Kidney (tissue), 14 donors: Measurements from ENCODE around the gene ECI1. TPM values are rescaled to one million over a fixed set of nuclear protein-coding genes. Genes with fewer than 3 reads are reported as not detected.
A peak's percentile ranks its signal among the peaks of the same experiment; 100 is the strongest.

Experiments used
- DNase-seq, 5 donors: peaks; one replicate each; pipeline ENCODE4 v3.0.0-alpha.2; 2013 to 2020
- FAIRE-seq: peaks from 2 replicates; lab custom pipeline; 2012; peaks lifted over from hg19 to GRCh38; lab: Jason Lieb, UNC
- H3K27ac ChIP-seq, 2 donors: one replicate each; pipeline ENCODE4 v1.7.0; 2013; ENCODE audit warnings: low read depth in 2 of 2, low read length in 2 of 2, inconsistent platforms in 1 of 2
- H3K27me3 ChIP-seq: one replicate; pipeline ENCODE4 v1.7.1; 2013; ENCODE audit warnings: low read length, inconsistent platforms; ENCODE audit not compliant: control insufficient read depth, insufficient read depth
- H3K36me3 ChIP-seq, 3 donors: one replicate each; pipeline versions ENCODE4 v1.7.0 to v1.7.1; 2013; ENCODE audit warnings: low read length in 3 of 3, control low read depth in 1 of 3, inconsistent platforms in 1 of 3; ENCODE audit not compliant: insufficient read depth in 3 of 3, control insufficient read depth in 2 of 3
- H3K4me1 ChIP-seq, 3 donors: one replicate each; pipeline versions ENCODE4 v1.7.0 to v1.7.1; 2013; ENCODE audit warnings: low read length in 3 of 3, inconsistent platforms in 1 of 3, low read depth in 1 of 3; ENCODE audit not compliant: control insufficient read depth in 2 of 3, insufficient read depth in 2 of 3
- H3K4me3 ChIP-seq, 3 donors: one replicate each; pipeline versions ENCODE4 v1.7.0 to v1.8.1; 2013; ENCODE audit warnings: low read length in 3 of 3, control low read depth in 1 of 3, inconsistent platforms in 1 of 3
- H3K9ac ChIP-seq, 3 donors: one replicate each; pipeline versions ENCODE4 v1.7.0 to v1.7.1; 2013; ENCODE audit warnings: low read length in 3 of 3, control low read depth in 1 of 3, inconsistent platforms in 1 of 3
- H3K9me3 ChIP-seq, 3 donors: one replicate each; pipeline versions ENCODE4 v1.7.0 to v1.7.1; 2013; ENCODE audit warnings: low read length in 3 of 3, control low read depth in 1 of 3, inconsistent platforms in 1 of 3; ENCODE audit not compliant: control insufficient read depth in 2 of 3, insufficient read depth in 1 of 3
- intact Hi-C: fragments of 100-400 bp; cut with DNase I; formaldehyde crosslinking; loops from one replicate; pipeline ENCODE4 v1.11.1; 2022
- polyA plus RNA-seq: library from polyadenylated mRNA; stranded (reverse); fragments of 350-450 nt; fragmentation: Illumina TruSeq; extraction: RNeasy Lipid Tissue Mini Kit (QIAGEN cat#74804); gene quantifications from one replicate; pipeline ENCODE4 v1.2.3, GENCODE V29; 2014; ENCODE audit warnings: low read depth, low replicate concordance; ENCODE audit not compliant: insufficient read depth
- total RNA-seq: library from RNA; stranded (reverse); fragmentation: NEBNext Ultra II Directional; extraction: Animal tissue kit (Norgen Biotek cat#: 25700); gene quantifications from one replicate; pipeline ENCODE4 v1.2.1, GENCODE V29; 2021
- TF ChIP-seq, protein P1 (sequence below): IDR thresholded peaks from 3 replicates; pipeline ENCODE4 v1.5.1; 2012; ENCODE audit warnings: mild to moderate bottlenecking, moderate library complexity, borderline replicate concordance; ENCODE audit not compliant: insufficient read depth; ENCODE audit errors: extremely low read depth
- donor health status: control.
- donor health status: control.
- donor health status: control.
- donor health status: control.
- donor health status: control.
- donor health status: DM: yes; HTN: yes; CAD: no.
- donor health status: Normal renal cell carcinoma (clear cell type).

The ECI1 gene
- total and polyA plus RNA-seq, 2 donors from 2014 or later: 98.1 to 233 TPM

DNA sequence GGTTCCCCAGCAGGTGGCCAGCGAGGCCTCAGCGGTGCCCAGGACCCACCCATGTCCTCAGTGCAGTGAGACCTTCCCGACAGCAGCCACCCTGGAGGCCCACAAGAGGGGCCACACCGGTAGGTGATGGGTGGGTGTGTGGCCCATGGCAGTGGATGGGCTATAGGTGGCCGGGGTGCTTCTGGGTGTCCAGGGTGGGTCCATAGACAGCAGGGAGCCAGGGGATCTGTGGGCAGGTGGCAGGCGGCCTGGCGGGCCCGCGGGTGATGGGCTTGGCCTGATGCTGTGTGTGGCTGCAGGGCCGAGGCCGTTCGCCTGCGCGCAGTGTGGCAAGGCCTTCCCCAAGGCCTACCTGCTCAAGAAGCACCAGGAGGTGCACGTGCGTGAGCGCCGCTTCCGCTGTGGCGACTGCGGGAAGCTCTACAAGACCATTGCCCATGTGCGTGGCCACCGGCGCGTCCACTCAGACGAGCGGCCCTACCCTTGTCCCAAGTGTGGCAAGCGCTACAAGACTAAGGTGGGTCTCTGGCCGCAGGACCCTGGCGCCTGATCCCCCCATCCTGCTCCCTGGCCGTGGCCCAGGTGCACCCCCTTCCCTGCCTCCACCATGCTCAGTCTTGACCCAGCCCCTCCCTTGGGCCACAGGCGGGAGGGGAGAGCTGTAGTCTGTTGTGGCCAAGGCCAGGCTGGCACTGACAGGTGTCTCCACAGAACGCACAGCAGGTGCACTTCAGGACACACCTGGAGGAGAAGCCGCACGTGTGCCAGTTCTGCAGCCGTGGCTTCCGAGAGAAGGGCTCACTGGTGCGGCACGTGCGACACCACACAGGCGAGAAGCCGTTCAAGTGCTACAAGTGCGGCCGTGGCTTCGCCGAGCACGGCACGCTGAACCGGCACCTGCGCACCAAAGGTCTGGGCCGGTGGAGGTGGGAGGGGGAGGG lies 17.2 kb downstream of the ECI1 start:
- FAIRE-seq: no peak
- intact Hi-C loops: no loop called here
- no peaks in the 10 kb centered on the region for H3K9me3 ChIP-seq
- no peaks in the 10 kb centered on the region for H3K27me3 ChIP-seq
- peaks cover 0 to 26% (median 14%) of the 10 kb centered on the region in 3 donors for H3K36me3 ChIP-seq
- H3K27ac ChIP-seq: no peak overlapping the region
- TF ChIP-seq, protein P1, sequence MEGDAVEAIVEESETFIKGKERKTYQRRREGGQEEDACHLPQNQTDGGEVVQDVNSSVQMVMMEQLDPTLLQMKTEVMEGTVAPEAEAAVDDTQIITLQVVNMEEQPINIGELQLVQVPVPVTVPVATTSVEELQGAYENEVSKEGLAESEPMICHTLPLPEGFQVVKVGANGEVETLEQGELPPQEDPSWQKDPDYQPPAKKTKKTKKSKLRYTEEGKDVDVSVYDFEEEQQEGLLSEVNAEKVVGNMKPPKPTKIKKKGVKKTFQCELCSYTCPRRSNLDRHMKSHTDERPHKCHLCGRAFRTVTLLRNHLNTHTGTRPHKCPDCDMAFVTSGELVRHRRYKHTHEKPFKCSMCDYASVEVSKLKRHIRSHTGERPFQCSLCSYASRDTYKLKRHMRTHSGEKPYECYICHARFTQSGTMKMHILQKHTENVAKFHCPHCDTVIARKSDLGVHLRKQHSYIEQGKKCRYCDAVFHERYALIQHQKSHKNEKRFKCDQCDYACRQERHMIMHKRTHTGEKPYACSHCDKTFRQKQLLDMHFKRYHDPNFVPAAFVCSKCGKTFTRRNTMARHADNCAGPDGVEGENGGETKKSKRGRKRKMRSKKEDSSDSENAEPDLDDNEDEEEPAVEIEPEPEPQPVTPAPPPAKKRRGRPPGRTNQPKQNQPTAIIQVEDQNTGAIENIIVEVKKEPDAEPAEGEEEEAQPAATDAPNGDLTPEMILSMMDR: no peak
- no peak overlapping the region for H3K9ac ChIP-seq
- no peak overlapping the region for H3K4me3 ChIP-seq
- DNase-seq: peak in 1 of 5 donors; percentile 70
- peaks cover 0 to 7% (median 0%) of the 10 kb centered on the region in 3 donors for H3K4me1 ChIP-seq

GRCh38 chr16:2233046-2233775 lies 18.2 kb downstream of the ECI1 start:
- H3K27me3 ChIP-seq: no peaks in the 10 kb centered on the region
- H3K36me3 ChIP-seq: peaks cover 0 to 32% (median 14%) of the 10 kb centered on the region in 3 donors
- H3K9me3 ChIP-seq: no peaks in the 10 kb centered on the region
- H3K9ac ChIP-seq: no peak overlapping the region
- H3K27ac ChIP-seq: no peak overlapping the region
- peaks cover 0 to 7% (median 0%) of the 10 kb centered on the region in 3 donors for H3K4me1 ChIP-seq
- FAIRE-seq: no peak
- TF ChIP-seq, protein P1: no peak
- intact Hi-C loops: no loop called here
- H3K4me3 ChIP-seq: no peak overlapping the region
- peak in 1 of 5 donors; percentile 73 for DNase-seq

DNA sequence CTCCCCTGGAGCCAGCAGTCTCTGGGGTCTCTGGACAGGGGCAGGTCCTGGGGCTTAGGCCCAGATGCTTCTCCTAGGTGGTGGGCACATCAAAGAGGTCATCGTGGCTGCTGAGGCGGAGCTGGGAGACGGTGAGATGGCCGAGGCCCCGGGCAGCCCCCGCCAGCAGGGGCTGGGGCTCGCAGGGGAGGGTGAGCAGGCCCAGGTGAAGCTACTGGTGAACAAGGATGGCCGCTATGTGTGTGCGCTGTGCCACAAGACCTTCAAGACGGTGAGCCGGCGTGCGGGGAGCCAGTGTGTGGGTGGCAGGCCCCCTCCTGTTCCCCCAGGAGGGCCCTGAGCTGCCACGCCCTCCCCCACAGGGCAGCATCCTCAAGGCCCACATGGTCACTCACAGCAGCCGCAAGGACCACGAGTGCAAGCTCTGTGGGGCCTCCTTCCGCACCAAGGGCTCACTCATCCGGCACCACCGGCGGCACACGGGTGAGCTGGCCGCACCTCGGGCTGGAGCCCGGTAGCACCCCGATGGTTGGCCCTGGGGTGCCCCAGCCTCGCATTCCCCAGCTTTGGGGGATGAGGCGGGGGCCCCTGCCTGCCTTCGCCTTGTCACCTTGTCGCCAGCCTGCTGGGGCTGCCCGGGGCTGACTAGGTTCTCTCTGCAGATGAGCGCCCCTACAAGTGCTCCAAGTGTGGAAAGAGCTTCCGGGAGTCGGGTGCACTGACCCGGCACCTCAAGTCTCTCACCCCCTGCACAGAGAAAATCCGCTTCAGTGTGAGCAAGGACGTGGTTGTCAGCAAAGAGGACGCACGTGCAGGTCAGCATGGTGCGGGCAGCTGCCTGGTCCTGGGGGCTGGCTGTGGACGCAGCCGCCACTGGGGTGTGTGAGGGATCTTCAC lies 19.0 kb downstream of the ECI1 start:
- no peak overlapping the region for H3K9ac ChIP-seq
- intact Hi-C loops: no loop called here
- no peaks in the 10 kb centered on the region for H3K9me3 ChIP-seq
- FAIRE-seq: no peak
- DNase-seq: peak in 1 of 5 donors; percentile 70
- no peak overlapping the region for H3K27ac ChIP-seq
- H3K4me1 ChIP-seq: peaks cover 0 to 7% (median 0%) of the 10 kb centered on the region in 3 donors
- TF ChIP-seq, protein P1: no peak
- no peaks in the 10 kb centered on the region for H3K27me3 ChIP-seq
- H3K36me3 ChIP-seq: peaks cover 0 to 32% (median 14%) of the 10 kb centered on the region in 3 donors
- H3K4me3 ChIP-seq: no peak overlapping the region
